ENCODE results near the gene GALNT15.

DNA sequence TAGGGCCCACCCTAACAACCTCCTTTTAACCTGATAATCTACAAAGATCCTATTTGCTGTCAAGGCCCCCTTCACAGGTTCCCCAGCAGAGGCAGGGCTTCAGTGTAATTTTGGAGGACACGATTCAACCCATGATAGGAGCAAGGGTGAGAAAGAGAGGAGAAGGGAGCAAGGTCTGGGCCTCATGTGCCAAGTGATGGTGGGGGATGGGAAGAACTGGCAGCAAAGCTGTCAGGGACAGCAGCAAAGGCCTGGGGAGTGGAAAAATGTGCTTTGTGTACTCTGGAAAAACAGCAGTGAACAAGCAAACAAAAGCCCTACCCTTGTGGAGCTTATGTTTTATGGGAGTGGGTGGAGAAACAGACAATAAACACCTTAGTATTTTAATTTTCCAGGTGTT is 2.7 kb upstream of the GALNT15 start:
- TF ChIP-seq, protein P1, sequence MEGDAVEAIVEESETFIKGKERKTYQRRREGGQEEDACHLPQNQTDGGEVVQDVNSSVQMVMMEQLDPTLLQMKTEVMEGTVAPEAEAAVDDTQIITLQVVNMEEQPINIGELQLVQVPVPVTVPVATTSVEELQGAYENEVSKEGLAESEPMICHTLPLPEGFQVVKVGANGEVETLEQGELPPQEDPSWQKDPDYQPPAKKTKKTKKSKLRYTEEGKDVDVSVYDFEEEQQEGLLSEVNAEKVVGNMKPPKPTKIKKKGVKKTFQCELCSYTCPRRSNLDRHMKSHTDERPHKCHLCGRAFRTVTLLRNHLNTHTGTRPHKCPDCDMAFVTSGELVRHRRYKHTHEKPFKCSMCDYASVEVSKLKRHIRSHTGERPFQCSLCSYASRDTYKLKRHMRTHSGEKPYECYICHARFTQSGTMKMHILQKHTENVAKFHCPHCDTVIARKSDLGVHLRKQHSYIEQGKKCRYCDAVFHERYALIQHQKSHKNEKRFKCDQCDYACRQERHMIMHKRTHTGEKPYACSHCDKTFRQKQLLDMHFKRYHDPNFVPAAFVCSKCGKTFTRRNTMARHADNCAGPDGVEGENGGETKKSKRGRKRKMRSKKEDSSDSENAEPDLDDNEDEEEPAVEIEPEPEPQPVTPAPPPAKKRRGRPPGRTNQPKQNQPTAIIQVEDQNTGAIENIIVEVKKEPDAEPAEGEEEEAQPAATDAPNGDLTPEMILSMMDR (conservative IDR thresholded peaks at IDR 0.05), result no peak
- TF ChIP-seq EZH2 (IDR thresholded peaks at IDR 0.05; ENCODE audit: low read depth), result no peak
